HEK293 (cell line): ENCODE data around the gene TIGD1.

Experiments
- ZFP37 ChIP-seq: fragments of 450-650 bp; formaldehyde crosslinking; IDR thresholded peaks from 2 replicates; pipeline ENCODE4 v1.5.1; 2016; ENCODE audit warnings: missing biosample characterization, missing genetic modification characterization
- ZNF274 ChIP-seq, 2 experiments: fragments of 200-500 bp in 1 of 2; fragments of 450-650 bp in 1 of 2; sonication (Bioruptor generic) in 1 of 2; formaldehyde crosslinking in 1 of 2; IDR thresholded peaks; 2 replicates each; pipeline versions ENCODE4 v1.5.1 to v1.6.1; 2014 to 2016; ENCODE audit warnings: borderline replicate concordance in 1 of 2, inconsistent platforms in 1 of 2, low read length in 1 of 2, missing biosample characterization in 1 of 2, missing genetic modification characterization in 1 of 2
- TF ChIP-seq, protein P1 (sequence below): fragments of 450-650 bp; formaldehyde crosslinking; IDR thresholded peaks from 2 replicates; pipeline ENCODE4 v1.5.1; 2016; ENCODE audit warnings: missing biosample characterization, missing genetic modification characterization
- TF ChIP-seq, protein P2 (sequence below): IDR thresholded peaks from 2 replicates; pipeline ENCODE4 v1.6.1; 2011; ENCODE audit warnings: mild to moderate bottlenecking, low read depth, low read length, borderline replicate concordance

DNA sequence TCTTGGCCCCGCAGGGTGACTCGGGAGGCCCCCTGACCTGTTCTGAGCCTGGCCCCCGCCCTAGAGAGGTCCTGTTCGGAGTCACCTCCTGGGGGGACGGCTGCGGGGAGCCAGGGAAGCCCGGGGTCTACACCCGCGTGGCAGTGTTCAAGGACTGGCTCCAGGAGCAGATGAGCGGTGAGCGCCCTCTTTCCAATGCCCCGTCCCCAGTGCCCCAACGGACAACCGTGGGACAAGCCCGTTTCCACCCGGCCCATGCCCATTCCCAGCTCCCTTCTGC is 27.0 kb downstream of the TIGD1 start:
- TF ChIP-seq, protein P1, sequence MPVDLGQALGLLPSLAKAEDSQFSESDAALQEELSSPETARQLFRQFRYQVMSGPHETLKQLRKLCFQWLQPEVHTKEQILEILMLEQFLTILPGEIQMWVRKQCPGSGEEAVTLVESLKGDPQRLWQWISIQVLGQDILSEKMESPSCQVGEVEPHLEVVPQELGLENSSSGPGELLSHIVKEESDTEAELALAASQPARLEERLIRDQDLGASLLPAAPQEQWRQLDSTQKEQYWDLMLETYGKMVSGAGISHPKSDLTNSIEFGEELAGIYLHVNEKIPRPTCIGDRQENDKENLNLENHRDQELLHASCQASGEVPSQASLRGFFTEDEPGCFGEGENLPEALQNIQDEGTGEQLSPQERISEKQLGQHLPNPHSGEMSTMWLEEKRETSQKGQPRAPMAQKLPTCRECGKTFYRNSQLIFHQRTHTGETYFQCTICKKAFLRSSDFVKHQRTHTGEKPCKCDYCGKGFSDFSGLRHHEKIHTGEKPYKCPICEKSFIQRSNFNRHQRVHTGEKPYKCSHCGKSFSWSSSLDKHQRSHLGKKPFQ (tag by site-specific recombination), result no peak
- TF ChIP-seq, protein P2, sequence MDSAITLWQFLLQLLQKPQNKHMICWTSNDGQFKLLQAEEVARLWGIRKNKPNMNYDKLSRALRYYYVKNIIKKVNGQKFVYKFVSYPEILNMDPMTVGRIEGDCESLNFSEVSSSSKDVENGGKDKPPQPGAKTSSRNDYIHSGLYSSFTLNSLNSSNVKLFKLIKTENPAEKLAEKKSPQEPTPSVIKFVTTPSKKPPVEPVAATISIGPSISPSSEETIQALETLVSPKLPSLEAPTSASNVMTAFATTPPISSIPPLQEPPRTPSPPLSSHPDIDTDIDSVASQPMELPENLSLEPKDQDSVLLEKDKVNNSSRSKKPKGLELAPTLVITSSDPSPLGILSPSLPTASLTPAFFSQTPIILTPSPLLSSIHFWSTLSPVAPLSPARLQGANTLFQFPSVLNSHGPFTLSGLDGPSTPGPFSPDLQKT, result no peak
- no peak for TF ChIP-seq ZNF274 (IDR thresholded peaks at IDR 0.05; ENCODE audit: low read length)
- TF ChIP-seq ZNF274 (tag by site-specific recombination; IDR thresholded peaks at IDR 0.05; ENCODE audit: borderline replicate concordance), result no peak
- TF ChIP-seq ZFP37 (tag by site-specific recombination), result no peak
